Fibroblast of skin of right biceps (primary cell): ENCODE results near the gene COL16A1.

Experiments used
- DNase-seq: peaks from one replicate; pipeline ENCODE4 v3.0.0-alpha.2; 2013

COL16A1 gene

DNA sequence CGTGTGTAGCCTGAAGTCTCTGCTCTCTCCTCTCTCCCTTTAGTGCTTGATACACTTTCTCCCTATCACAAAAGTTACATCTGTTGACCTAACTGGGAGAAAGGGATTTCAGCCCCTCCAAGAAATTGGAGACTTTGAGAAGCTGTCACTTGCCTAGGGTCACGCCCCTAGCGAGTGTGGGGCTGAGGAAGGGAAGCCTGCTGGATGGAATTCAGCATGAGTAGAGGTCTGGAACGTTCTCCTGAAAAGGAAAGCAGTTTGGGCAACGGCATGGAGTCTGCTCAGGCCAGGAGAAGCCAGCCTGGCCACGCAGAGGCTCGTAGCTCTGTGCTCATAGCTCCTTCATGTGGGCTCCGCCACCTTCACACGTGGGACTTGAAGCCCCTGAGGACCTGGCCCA lies 22.4 kb downstream of the COL16A1 start:
- no peak for DNase-seq

DNA sequence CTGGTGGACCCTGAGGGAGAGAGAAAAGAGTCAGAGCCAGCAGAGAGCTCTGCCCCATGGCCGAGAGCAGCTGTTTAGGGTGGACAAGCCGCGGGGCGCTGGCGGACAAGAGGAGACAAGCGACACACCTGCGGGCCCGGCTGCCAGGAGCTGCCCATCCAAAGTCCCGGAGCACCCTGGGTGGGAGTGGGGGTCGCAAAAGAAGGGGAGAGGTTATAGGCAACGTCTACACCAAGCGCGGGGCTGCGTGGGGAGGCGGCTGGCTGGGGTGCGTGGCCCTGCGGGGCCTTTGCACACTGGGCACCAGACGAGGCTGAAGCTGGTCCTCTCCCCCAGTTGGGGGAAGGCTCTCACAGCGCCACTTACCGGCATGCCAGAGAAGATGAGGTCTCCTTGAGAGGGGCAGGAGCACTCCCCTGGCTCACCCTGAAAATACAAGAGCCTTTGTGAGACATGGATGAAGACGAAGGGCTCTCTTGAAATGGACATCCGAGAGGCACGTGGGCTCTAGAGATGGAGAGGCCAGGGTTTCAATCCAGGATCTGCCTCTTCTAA lies 24.1 kb downstream of the COL16A1 start:
- DNase-seq: no peak

DNA sequence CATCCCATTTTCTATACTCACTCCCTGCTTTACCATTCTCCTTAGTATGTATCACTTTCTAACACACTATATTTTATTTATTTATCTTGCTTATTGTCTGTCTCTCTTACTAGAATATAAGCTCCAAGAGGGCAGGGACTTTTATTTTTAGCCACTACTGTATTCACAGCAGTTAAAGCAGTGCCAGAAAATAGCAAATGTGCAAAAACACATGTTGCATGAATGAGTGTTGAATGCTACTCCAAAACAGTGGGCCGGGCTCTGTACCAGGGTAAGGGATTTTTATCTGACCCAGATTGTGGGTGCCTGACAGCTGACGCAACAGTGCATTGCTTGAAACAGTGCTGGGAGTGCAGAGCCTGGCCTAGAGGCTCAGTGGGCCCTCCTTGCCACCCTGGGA lies 24.7 kb downstream of the COL16A1 start:
- DNase-seq: no peak

DNA sequence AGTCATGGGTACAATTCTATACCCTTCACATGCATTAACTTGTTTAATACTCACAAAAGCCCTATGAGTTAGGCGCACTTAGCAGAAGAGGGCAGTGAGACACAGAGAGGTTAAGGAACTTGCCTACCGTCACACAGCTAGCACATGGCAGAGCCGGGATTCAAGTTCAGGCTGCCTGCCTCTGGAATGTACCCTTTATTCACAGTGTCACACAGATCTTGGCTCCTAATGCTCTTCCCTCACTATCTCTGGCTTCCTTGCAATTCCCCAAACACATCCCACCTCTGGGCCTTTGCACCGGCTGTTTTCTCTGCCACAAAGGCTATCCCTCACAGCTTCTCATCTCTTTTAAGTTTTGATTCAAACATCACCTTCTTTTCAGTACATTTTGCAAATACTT lies 25.1 kb downstream of the COL16A1 start:
- no peak for DNase-seq

DNA sequence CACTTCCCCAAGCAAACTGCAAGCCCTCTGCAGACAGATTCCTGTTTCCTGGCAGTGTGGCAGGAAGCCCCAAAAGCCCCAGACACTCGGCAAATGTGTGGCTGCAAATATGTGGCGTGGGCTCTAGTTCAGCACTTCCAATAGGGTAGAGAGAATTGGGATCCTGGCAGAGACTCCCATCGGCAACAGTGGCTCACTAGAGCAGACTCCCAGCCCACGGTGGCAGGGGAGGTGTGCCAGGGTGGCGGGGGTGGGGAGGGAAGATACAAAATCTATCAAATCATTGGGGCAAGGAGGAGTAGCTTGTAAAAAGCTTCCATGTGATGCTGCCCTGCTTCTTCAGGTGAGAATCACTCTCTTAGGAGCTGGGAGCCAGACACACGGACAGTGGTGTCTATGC lies 25.9 kb downstream of the COL16A1 start:
- DNase-seq: no peak

DNA sequence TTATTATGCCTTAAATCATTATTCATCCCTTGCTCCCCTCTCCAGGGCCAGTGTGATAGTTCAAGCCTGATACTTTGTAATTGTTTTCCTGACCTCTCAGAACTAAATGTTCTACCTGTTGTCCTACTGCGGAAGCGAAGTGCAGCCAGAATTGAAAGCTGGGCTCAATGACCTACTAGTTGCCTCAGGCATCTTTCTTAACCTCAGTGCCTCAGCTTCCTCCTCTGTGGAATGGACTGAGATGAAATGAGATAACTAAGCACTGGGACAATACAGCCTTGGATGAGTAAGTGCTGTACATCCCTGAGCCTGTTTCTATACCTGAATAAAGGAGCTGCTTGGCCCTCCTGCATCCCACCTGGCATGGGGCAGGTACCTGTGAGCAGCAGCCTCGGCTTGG lies 26.4 kb downstream of the COL16A1 start:
- no peak for DNase-seq

DNA sequence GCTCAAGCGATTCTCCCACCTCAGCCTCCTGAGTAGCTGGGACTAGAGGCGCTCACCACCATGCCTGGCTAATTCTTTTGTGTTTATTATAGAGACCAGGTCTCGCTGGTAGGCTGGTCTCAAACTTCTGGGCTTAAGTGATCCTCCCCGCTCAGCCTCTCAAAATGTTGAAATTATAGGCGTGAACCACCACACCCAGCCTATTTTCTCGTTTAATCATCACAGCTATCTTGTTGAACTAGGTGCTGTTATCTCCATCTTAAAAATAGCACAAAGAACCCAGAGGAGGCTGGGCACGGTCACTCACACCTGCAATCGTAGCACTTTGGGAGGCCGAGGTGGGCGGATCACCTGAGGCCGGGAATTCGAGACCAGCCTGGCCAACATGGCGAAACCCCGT lies 28.1 kb downstream of the COL16A1 start:
- no peak for DNase-seq

DNA sequence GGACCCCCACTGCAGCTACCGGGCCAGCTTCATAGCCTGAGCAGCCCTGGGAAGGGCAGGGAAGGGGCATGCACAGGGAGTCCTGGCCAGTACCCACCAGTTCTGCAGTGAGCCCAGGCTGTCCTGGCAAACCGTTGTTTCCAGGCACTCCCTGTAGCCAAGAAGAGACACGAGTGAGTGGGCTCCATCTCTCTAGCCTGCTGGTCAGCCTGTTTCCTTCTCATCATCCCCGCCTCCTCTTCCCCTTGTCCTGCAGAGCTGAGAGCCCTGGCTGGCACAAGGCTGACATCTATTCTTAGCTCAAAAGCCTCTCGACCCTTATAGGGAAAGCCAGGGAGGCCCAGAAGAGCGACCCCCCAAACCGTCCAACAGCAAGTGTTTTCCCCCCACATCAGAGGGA lies 28.7 kb downstream of the COL16A1 start:
- DNase-seq: no peak

DNA sequence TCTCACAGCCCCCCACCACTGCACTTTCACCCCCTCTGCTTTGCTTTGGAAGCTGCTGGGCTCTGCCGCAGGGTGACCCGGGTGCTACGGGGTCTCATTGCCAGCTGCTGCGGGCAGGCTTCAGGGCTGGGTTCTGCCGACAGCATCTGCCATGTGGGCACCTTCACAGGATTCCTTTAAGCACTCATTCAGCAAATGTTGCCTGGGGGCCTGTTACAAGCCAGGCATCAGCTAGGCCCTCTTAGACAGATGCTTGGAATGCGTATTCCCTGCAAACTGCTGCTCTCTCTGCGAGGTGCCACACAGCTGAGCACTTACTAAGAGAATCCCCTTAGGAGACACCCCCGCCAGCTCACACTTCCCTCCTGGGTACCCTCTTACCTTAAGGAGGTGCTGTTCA lies 29.2 kb downstream of the COL16A1 start:
- no peak for DNase-seq

DNA sequence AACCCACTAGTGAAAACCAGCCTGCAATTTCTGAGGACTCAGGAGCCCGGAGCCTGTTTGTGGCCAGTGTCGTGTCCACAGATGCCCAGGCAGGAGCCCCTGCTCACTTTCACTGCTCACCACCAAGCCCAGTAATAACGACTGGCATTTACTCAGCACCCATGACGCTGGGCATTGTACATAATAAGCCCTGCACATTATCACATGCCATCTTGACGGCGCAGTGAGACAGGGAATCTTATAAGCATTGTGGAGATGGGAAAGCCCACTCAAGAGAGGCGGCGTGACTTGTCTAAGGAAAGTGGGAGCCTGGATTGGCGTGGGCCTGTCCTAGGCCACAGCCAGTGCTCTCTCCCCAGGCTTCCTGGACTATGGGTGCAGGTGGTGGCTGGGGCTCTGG lies 30.4 kb downstream of the COL16A1 start:
- DNase-seq: no peak

DNA sequence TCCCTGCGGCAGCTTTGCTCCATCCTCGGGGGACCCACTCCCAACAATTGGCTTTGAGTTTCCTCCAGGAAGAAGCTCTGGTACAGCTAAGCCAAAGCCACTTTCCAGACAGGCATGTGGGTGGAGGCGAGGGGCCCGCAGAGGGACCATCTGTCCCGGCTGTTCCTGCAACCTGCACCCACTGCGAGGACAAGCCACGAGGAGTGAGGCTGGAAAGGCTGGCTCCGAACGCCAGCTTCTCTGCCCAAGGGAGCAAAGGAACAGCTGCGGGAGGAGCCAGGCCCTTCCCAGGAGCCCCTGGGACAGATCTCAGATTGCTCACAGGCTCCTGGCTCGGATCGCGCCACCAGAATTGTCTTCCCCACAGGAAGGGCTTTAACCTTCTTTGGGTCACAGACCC lies 30.8 kb downstream of the COL16A1 start:
- no peak for DNase-seq

DNA sequence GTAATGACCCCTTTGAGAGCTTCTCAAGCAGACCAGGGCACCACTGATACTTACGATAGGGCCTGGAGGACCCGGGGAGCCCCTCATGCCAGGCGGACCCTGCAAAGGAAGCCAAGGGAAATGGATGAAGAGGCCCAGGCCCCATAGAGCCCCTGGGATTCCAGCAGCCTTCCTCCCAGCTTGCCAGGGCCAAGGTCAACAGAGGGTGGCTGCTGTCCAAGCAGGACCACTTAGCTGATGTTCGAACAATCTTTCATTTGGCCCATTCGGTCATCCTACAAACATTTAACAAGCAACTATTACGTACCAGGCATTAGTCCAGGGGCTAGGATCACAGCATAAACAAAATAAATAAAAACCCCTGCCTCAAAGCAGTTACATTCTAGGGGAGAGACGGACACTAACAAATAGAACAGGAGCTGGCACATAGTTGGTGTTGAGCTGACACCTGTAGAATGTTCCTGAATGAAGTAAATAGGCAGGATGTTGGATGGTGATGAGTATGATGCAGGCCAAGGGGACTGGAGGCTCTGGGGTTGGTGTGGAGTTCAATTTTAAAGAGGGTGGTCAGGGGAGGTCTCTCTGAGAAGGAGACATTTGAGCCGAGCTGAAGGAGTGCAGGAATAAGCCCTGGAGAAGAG lies 32.1 kb downstream of the COL16A1 start:
- no peak for DNase-seq

DNA sequence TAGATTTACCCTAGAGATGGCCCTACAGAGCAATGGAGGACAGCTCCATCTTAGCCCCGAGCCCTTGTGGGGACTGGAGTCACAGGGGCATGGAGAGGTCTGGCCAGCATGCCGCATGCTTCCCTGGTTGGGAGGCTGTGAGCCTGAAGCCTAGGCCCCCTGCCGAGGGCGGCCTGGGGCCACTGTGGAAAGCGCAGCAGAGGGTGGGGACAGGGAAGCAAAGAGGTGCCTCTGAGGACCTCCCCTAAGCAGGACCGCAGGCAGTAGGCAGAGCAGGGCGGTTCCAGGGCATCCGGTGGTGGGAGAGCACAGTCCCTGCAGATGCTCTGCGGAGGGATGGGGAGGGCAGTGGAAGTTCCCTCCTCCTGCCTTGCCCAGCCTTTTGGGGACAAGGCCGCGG lies 32.7 kb downstream of the COL16A1 start:
- DNase-seq: no peak

DNA sequence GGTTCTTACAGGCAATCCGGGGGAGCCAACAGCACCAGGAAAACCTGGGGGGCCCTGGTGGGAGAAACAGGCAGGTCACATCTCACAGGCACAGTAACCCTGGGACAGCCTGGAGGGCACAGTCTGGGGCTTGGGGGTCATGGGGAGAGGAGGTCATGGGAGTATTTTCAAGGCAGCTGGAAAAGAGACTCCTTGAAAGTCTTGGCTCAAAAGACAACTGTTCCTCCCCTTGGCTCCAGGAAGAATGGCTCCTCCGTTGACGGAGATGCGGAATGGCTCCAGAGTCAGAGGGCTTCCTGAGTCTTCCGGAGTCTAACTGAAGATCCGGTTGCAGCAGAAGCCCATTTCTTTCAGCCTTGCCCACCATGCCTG lies 33.2 kb downstream of the COL16A1 start:
- DNase-seq: no peak

DNA sequence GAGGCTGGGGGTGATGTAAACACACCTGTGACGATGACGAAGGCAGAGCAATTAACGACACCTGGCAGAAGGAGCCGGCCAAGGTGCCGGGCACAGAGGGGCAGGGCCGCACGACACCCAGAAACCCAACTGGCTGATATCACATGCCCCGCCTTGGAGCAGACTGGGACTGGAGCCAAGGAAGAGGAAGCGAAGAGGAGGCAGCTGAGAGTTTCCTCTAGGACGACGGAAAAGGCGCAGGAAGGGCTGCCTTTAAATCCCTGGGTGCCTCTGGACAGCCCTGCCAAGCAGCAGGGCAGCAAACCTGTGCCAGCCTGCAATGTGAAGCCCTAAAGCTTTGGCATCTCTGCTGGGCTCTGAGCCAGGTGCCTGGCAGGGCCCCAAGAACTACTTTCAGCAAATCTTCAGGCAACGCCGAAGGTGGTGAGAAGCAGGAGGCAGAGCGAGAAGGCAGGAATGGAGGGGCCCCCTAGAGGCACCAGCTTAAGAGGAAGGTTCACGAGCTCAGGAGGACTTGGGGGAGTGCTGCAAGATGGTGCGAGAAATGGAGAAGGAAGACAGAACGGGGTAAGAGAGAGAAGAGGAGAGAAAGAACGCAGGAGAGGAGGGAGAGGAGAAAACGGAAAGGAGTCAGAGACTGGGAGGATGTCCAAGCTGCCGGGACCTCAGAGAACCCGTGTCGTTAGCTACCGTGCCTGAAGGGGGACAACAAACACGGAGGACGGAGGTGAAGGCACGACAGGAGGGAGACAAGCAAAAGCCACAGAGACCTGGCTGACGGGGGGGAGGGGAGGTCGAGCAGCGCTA lies 33.8 kb downstream of the COL16A1 start:
- peak; percentile 45 for DNase-seq

DNA sequence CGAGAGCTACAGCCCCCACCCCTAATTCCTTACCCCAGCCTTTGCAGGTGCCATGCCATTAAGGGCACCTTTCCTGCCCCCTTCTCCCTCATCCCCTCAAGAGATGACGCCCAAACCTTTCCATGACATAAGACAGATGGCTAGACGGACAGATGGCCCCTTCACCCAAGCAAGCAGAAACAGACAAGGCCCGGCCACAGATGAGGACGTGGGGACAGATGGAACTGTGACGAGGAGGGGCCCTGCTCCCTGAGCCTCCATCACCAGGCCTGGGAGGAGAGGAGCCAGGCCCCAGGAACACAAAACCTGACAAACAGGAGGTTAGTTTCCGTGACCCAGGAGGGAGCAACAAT lies 34.4 kb downstream of the COL16A1 start:
- no peak for DNase-seq

DNA sequence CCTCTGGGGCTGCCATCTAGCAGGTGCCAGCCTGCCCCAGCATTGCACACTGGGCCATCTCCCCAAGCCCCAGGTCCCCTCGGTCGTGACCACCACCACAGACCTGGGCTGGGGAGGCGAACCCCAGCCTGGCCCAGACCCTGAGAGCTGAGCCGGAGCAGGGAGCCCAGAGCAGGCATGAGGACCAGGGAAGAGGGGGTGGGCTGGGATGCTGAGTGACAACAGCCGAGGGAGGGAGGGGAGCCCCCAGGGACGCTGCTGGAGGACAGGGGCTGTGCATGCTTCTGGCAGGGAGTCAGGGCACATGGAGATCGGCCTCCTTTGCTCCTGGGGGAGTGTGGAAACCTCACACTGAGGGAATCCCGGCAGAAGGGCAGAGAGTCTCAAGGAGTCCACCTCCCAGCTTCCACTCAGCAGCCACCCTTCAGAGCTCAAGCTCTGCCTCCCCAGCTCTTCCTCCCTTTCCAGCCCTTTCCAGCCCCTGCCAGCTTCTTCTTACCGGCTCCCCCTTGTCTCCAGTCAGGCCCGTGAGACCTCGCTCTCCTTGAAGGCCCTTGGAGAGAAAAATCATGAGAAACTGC lies 35.4 kb downstream of the COL16A1 start:
- DNase-seq: no peak

DNA sequence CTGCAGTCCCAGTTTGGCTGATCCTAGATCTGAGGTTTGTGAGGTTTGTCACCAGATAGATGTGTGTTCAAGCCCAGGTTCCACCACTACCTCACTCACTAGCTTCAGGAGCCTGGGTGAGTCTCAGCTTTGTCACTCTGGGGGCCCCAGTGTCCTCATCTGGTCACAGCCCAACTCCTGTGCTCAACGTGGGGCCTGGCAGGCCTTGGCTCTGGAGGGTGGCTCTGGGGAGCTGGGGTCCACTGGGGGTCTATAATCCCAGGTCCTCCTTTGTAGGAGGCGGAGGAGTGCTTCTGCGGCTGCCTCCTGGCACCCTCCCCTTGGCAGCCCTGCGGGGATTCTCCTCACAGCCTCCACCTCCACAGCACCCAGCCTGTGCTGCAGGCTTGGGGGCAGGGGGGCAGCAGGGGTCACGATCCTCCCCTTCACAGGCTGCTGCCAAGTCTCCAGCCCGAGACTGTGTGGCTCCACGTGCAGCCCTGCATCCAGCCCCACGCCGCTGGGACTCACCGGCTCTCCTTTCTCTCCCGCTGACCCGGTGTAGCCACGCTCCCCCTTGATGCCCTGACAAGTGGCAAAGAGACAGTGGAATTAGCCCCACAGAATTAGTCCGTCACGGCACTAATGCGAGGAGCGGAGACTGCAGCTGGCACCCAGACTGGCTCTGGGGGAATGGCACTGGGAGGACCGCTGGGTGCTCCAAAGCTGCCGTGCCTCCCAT lies 36.6 kb downstream of the COL16A1 start:
- DNase-seq: no peak

DNA sequence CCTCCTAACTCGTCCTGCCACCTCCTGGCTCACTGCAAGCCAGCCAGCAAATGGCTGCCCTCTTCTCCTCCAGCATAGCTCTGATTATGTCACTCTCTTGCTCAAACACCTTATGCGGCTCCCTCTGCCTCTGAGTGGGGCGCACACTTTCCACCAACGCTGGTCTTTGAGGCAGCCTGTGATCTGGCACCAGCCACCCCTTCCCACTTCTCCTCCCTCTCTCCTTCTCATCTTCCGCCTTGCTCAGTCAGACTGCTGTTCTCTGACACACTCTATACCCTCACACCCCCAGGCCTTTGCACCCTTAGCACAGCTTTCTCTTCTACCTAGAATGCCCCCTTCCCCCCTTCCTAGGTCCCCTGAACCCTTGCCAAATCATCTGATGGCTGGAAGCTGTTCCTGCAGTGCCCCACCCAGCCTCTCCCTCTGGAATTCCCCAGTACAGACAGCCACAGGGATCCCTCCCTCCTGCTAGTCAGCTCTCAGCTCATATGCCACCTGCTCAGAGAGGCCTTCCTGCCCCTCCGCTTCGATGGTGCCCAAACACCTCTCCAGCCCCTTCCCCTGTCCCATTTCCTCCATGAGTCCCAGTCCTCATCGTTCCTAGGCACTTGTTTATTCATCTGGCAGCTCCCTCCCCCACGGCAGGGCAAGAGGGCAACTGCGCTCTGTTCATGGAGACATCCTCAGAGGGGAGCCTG lies 37.4 kb downstream of the COL16A1 start:
- DNase-seq: peak; percentile 55

DNA sequence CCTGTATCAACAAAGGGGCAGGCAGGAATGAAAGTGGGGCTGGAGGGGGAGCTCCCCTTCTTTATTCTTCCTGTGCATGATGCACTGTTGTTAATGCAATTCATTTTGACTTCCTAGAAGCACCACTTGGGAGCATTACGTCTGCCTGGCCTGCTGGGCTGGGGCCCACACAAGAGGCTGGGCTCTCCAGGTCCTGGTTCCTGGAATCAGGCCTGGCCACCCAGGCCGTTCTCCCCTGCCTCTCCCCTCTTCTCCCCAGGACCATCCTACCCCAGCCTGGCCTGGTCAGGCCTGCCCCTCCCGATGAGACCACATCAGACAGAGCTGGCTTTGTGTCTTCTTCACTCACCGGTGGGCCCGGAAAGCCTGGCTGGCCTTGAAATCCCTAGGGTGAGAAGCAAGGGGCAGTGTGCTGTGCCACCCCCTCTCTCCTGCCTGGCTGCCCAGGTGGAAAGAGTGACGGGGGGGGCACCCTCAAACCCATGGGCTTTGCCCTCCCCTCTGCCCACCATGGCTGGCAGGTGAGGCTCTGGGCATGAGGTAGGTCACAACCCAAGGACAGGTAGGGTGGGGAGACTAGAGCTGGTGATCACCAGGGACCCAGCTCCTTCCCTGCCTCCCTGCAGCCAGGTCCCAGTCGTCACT lies 38.5 kb downstream of the COL16A1 start:
- no peak for DNase-seq

DNA sequence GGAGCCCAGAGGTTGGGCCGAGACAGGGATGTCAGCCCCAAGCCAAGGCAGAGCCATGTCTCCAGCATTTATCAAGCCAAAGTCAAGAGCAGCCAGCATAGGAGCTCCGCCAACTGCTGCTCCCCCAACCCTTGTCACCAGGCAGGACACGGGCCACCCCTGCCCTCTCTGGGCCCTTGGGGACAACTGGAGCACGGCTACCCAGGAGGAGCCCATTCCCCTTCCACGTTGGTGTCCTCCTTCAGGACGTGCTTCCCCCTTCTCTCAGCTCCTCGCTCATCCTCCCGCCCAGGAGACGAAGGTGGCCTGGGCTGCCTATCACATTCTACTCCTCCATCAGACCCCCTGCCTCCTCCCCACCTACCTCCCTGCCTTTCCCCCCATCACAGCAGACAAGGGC lies 39.3 kb downstream of the COL16A1 start:
- no peak for DNase-seq
